ENCODE data around the gene FGD1. TPM values are rescaled to one million over a fixed set of nuclear protein-coding genes. Genes with fewer than 3 reads are reported as not detected.

Gene FGD1
- total and polyA plus RNA-seq, 10 donors: 0.73 to 5.4 (median 3.4) TPM

DNA sequence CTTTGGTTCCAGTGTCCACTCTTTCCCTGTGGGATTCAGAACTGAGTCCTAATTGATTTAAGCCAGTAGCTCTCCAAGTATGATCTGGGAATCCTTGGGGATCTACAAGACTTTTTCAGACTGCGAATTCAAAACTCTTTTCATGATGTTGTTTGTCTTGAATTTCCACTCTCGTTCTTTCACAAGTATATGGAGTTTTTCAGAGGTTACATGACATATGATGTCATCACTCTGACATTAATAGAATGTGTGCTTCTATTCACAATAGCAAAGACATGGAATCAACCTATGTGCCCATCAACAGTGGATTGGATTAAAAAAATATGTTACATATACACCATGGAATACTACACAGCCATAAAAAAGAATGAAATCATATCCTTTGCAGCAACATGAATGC is 79.1 kb downstream of the FGD1 start:
- DNase-seq: no peak
- WGBS, 5 donors: 66 to 95% (median 93%) methylated on average over 2 of the region's 2 CpGs
- Histone ChIP-seq H3K4me3 (no peak overlapping the region), H3K27ac (no peak overlapping the region), H3K27me3 (replicated peaks in 1 of 7) (peaks cover 0 to 19% (median 0%) of the 10 kb centered on the region in 7 donors), H3K9me3 (peaks cover 0 to 3% (median 0%) of the 10 kb centered on the region in 8 donors), H3K36me3 (no peaks in the 10 kb centered on the region), H3K4me1 (no peaks in the 10 kb centered on the region)
- no peak for TF ChIP-seq POLR2A (IDR thresholded peaks at IDR 0.05)
- TF ChIP-seq, protein P1, sequence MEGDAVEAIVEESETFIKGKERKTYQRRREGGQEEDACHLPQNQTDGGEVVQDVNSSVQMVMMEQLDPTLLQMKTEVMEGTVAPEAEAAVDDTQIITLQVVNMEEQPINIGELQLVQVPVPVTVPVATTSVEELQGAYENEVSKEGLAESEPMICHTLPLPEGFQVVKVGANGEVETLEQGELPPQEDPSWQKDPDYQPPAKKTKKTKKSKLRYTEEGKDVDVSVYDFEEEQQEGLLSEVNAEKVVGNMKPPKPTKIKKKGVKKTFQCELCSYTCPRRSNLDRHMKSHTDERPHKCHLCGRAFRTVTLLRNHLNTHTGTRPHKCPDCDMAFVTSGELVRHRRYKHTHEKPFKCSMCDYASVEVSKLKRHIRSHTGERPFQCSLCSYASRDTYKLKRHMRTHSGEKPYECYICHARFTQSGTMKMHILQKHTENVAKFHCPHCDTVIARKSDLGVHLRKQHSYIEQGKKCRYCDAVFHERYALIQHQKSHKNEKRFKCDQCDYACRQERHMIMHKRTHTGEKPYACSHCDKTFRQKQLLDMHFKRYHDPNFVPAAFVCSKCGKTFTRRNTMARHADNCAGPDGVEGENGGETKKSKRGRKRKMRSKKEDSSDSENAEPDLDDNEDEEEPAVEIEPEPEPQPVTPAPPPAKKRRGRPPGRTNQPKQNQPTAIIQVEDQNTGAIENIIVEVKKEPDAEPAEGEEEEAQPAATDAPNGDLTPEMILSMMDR (IDR thresholded peaks at IDR 0.05 in 8 of 11, conservative IDR thresholded peaks at IDR 0.05 in 3 of 11): no peak
- TF ChIP-seq POLR2AphosphoS5 (IDR thresholded peaks at IDR 0.05): no peak
- intact Hi-C loops (cut with DNase I; ENCODE audit: low total_unique reads): no loop called here

DNA sequence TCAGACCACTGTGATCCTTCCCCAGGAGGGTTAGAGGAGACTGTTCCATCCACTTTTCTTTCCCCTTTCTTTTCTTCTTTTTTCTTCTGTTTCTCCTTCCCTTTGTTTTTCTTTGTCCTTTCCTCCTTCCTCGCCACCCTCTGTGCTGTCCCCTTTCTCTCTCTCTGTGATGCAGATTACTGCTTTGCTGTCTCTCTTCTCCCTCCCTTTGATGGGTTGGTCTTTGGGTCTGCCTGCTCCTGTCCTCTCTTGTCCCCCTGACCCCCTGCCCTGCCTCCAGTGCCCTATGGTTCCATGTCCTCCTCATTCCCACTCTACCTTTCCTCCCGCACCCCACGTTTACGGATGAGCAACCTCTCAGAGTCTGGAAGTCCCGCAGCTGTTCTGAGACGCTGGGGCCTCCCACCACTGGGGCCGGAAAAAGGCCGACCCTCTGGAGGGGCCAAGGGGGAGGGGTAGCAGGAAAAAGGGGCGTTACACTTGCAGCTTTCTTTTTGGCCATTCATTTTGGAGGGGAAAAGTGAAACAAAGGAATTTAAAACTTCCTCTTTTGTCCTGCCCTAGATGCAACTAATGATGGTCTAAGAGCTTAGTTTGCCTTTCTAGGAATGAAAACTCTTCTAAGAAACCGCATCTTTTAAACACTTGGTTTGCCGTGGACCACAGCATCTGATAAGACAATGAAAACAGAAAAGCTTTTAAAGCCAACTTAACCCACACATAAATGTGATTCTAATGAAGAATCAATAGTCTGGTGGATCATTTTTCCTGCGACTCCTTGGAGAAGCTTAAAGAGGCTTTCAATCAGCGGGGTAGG is 80.3 kb downstream of the FGD1 start:
- 9 to 44% (median 18%) methylated on average over 12 to 13 of the region's 13 CpGs for WGBS, 5 donors
- TF ChIP-seq POLR2A (IDR thresholded peaks at IDR 0.05) (no peak), POLR2AphosphoS5 (IDR thresholded peaks at IDR 0.05) (no peak)
- TF ChIP-seq, protein P1 (IDR thresholded peaks at IDR 0.05 in 8 of 11, conservative IDR thresholded peaks at IDR 0.05 in 3 of 11): no peak
- no peak for DNase-seq

DNA sequence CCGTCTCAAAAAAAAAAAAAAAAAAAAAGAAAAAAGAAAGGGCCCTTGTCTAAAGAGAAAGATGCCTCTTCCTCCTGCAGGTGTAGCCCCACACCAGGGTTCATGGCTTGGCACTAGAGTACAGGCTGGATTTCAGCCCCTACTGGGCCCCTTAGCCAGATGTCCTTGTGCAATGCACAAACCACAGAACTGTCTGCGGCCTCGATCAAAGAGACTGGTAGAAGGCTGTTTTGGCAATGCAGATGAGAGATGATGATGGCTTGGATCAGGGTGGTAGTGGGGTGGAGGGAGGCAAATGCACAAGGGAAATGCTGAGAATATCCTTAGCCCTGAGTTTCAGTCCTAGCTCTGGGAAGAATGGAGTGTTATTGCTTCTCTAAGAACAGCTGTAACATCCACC is 82.3 kb downstream of the FGD1 start:
- H3K36me3 ChIP-seq: no peaks in the 10 kb centered on the region
- H3K27me3 ChIP-seq (replicated peaks in 1 of 7): peaks cover 0 to 18% (median 0%) of the 10 kb centered on the region in 7 donors
- intact Hi-C loops (cut with DNase I; ENCODE audit: low total_unique reads): no loop called here
- peaks cover 0 to 4% (median 0%) of the 10 kb centered on the region in 6 donors for H3K4me1 ChIP-seq
- 27 to 56% (median 33%) methylated on average over 2 to 3 of the region's 3 CpGs for WGBS, 5 donors
- peaks cover 0 to 3% (median 0%) of the 10 kb centered on the region in 8 donors for H3K9me3 ChIP-seq
- TF ChIP-seq, protein P1 (IDR thresholded peaks at IDR 0.05 in 8 of 11, conservative IDR thresholded peaks at IDR 0.05 in 3 of 11): no peak
- TF ChIP-seq POLR2A (IDR thresholded peaks at IDR 0.05) (no peak), POLR2AphosphoS5 (IDR thresholded peaks at IDR 0.05) (no peak)
- DNase-seq: no peak
- no peak overlapping the region for H3K4me3 ChIP-seq
- H3K27ac ChIP-seq: no peak overlapping the region

More for the DNA sequence above, 80.3 kb downstream of the FGD1 start:
- intact Hi-C loops (cut with DNase I; ENCODE audit: low total_unique reads): no loop called here
- H3K27ac ChIP-seq: no peak overlapping the region
- no peaks in the 10 kb centered on the region for H3K4me1 ChIP-seq
- peaks cover 0 to 3% (median 0%) of the 10 kb centered on the region in 8 donors for H3K9me3 ChIP-seq
- no peaks in the 10 kb centered on the region for H3K36me3 ChIP-seq
- peaks cover 0 to 19% (median 0%) of the 10 kb centered on the region in 7 donors for H3K27me3 ChIP-seq (replicated peaks in 1 of 7)
- no peak overlapping the region for H3K4me3 ChIP-seq

DNA sequence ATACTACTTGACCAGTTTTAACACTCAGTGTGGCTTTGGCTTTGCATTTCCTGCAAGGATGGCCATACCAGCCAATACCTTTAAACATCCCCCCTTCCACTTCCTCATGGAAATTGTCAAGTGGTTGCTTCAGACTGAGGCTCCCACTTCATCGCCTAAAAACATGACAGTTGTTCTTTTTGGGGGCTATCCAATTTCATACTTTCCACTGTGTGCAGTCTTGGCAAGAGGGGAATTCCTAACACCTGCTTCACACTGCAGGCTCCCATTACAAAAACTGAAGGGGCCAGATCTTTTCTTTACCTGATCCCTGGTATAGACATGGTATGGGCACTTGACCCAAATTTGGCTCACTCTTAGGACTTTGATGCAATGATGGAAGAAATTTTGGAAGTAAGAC is 84.3 kb downstream of the FGD1 start:
- no peak for DNase-seq
- no peak overlapping the region for H3K4me3 ChIP-seq
- no peaks in the 10 kb centered on the region for H3K9me3 ChIP-seq
- intact Hi-C loops (cut with DNase I; ENCODE audit: low total_unique reads): no loop called here
- no peaks in the 10 kb centered on the region for H3K36me3 ChIP-seq
- H3K4me1 ChIP-seq: peaks cover 0 to 4% (median 0%) of the 10 kb centered on the region in 6 donors
- no peak overlapping the region for H3K27ac ChIP-seq
- TF ChIP-seq POLR2A (IDR thresholded peaks at IDR 0.05) (no peak), POLR2AphosphoS5 (IDR thresholded peaks at IDR 0.05) (no peak)
- TF ChIP-seq, protein P1 (IDR thresholded peaks at IDR 0.05 in 8 of 11, conservative IDR thresholded peaks at IDR 0.05 in 3 of 11): no peak
- WGBS, 5 donors: 10 to 59% (median 48%) methylated on average over 1 of the region's 1 CpG
- peaks cover 0 to 15% (median 0%) of the 10 kb centered on the region in 7 donors for H3K27me3 ChIP-seq (replicated peaks in 1 of 7)

Data from spleen (tissue), 11 donors.